ENCODE results near the gene PGF.

DNA sequence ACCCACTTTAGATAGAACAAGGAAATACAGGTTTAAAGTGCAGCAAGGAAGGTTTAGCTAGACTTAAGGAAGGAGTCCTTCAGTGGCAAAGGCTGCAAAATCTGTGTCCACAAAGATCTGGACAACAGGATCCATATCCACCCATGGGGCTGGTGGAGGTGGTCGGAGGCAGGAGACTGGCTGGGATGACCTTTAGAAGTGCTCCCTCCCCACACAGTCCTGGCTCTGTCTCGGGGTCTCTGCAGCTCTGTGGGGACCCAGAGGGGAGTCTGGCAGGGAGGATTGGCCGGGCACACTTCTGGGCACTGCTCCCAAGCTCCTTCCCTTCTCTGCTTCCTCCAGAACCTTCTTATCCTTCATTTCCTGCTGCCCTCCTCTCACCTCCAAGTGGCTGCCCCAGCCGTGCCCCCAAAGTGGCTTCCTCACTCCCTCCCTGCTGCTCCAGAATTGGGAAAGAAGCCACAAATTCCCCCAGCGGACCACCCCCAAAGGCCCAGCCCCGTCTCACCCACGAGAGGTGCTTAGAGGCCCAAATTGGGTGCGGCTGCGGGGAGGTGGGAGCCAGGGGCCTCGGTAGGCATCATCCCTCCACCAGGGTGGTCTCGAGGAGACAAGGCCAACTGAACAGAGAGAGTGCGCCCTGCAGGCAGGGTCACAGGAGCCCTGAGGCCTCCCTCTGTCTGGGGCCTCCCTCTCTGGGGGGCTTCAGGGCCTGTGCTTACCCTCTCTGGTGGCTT lies 21.9 kb upstream of the PGF start:
- no peak for TF ChIP-seq POLR2AphosphoS5 (IDR thresholded peaks at IDR 0.05; ENCODE audit: low read depth, low read length)
- no peak for TF ChIP-seq POLR2A (IDR thresholded peaks at IDR 0.05; ENCODE audit: low read depth, low read length)
- TF ChIP-seq TAF1 (IDR thresholded peaks at IDR 0.05; ENCODE audit: low read depth, low read length): no peak
